Choroid plexus epithelial cell (primary cell): Measurements from ENCODE around the gene PRR15L.
"Not testable (repeated sequence)": the region's sequence is repeated elsewhere in the genome, so short reads cannot be mapped to it uniquely, and the experiment has no call there.

Experiments used
- DNase-seq: peaks from one replicate; pipeline ENCODE4 v3.0.0-alpha.2; 2010; ENCODE audit warnings: low read depth
- H3K4me3 ChIP-seq: 2 replicates; pipeline ENCODE4 v1.5.1; 2011; ENCODE audit warnings: low read depth, mild to moderate bottlenecking, control low read depth, low read length, moderate library complexity
- TF ChIP-seq, protein P1 (sequence below): conservative IDR thresholded peaks from 2 replicates; pipeline ENCODE4 v1.5.1; 2011; ENCODE audit warnings: low read depth, mild to moderate bottlenecking, control low read depth, inconsistent platforms, low read length, moderate library complexity

The PRR15L gene

DNA sequence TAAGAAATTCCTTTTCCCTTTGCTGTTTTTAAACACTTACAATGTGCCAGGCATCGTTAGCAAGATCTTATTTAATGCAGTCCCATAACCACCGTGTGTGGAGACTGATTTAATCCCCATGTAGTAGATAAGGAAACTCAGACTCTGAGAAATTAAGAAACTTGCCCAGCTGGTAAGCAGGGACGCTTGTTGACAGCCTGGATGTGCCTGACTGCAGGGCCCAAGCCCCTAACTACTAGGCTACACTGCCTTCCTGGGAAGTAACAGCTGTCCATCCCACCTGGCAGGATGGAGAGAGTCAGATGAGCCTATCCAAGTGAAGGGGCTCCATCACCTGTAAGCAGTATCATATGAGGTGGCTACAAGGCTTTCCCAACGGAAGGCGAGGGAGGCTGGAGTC lies 36.3 kb upstream of the PRR15L start:
- TF ChIP-seq, protein P1, sequence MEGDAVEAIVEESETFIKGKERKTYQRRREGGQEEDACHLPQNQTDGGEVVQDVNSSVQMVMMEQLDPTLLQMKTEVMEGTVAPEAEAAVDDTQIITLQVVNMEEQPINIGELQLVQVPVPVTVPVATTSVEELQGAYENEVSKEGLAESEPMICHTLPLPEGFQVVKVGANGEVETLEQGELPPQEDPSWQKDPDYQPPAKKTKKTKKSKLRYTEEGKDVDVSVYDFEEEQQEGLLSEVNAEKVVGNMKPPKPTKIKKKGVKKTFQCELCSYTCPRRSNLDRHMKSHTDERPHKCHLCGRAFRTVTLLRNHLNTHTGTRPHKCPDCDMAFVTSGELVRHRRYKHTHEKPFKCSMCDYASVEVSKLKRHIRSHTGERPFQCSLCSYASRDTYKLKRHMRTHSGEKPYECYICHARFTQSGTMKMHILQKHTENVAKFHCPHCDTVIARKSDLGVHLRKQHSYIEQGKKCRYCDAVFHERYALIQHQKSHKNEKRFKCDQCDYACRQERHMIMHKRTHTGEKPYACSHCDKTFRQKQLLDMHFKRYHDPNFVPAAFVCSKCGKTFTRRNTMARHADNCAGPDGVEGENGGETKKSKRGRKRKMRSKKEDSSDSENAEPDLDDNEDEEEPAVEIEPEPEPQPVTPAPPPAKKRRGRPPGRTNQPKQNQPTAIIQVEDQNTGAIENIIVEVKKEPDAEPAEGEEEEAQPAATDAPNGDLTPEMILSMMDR, result no peak
- DNase-seq, result no peak
- no peak overlapping the region for H3K4me3 ChIP-seq

DNA sequence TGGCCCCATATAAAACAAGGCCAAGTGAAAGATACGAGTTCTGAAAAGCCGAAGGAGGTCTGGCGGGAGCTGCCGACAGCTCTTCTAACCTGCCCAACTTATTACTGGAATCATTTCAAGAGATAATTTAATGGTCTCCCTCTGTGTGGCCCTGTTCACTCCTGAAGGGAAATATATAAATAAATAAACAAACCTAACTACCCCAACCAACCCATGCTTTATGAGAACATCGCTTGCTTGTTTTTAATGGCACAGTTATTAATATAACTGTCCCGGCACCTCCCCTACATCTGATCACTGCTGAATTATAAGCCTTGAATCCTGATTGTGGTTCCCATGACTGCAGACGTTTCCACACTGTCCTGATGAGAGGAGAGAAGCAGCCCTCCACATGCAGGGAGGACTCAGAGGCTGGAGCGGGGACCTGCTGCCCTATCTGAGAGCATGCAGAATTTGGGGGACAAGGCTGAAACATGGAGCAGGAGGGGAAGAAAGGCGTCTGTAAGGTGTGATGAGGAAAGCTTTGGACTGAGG lies 35.4 kb upstream of the PRR15L start:
- TF ChIP-seq, protein P1, result no peak
- no peak for DNase-seq
- no peak overlapping the region for H3K4me3 ChIP-seq

DNA sequence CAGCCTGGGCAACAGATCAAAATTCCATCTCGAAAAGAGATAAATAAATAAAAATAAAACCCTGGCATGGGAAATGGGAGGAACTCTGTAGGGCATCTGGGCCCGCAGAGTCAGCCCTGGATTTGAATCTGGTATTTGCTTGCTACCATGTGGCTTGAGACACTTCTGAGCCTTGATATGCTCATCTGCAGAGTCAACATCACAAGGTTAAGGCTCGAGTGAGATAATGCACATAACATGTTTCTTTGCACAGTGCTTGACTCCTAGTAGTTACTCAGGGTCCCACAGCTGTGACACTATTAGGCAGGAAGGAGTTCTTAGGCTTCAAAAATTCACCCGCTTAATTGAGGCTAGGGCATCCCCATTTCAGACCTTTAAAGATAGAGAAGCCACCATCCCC lies 34.5 kb upstream of the PRR15L start:
- TF ChIP-seq, protein P1, result no peak
- no peak for DNase-seq
- H3K4me3 ChIP-seq, result no peak overlapping the region

DNA sequence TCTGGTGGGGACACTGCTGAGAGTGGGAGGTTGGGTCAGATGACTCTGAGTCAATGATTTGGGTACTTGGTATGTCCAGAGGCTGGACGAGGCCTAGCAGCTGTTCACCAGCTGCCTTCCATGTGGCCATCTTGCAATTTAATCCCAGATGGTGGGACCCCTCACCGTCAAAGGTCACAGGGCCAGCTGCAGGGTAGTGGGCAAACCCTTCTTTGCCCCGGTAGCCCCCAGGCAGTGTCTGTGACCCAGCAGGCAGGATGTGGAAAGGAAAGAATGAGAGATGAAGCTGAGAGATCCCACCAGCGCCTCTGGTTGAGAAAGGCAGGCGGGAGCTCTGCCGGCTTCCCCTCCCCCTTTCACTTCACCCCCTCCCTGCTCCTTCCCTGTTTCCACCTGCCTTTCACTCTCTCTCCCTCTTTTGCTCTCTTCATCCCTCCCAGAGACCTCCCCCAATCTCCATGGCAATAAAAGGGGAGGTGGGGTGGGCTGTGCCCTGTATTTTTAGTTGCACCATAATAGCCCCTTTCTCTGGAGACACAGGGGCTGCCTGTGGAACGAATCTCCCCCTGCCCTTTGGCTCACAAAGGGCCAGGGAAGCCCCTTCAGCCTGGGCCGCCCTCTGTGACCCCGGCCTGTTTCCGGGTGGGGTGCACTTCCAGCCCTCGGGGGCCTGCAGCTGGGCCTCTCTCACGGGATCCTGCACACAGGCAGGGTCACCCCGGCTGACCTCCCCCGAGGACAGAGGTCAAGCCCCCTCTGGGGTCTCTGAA lies 33.5 kb upstream of the PRR15L start:
- TF ChIP-seq, protein P1, result no peak
- H3K4me3 ChIP-seq, result no peak overlapping the region
- DNase-seq, result peak; percentile 27

GRCh38 chr17:47989700-47990099 lies 32.0 kb upstream of the PRR15L start:
- no peak for DNase-seq
- TF ChIP-seq, protein P1, result no peak
- H3K4me3 ChIP-seq, result no peak overlapping the region

GRCh38 chr17:47989159-47989558 lies 31.5 kb upstream of the PRR15L start:
- H3K4me3 ChIP-seq, result no peak overlapping the region
- TF ChIP-seq, protein P1, result no peak
- DNase-seq, result no peak

GRCh38 chr17:47988445-47988844 lies 30.8 kb upstream of the PRR15L start:
- H3K4me3 ChIP-seq, DNase-seq: not testable (repeated sequence)
